CD14-positive monocyte (primary cell): ENCODE measurements around the gene OR13A1. TPM values are rescaled to one million over a fixed set of nuclear protein-coding genes. Genes with fewer than 3 reads are reported as not detected.

ENCODE experiments used
- DNase-seq, 3 donors: peaks; one replicate each; pipeline ENCODE4 v3.0.0-alpha.2; 2011 to 2022
- H2AFZ ChIP-seq: 2 replicates; pipeline ENCODE4 v1.6.0; 2012; ENCODE audit warnings: mild to moderate bottlenecking, low read depth, low read length, inconsistent platforms; ENCODE audit not compliant: insufficient read depth, poor library complexity, severe bottlenecking
- H3K27ac ChIP-seq, 2 donors: 1 replicate in 1 of 2; 2 replicates in 1 of 2; pipeline ENCODE4 v1.5.1; 2012 to 2013; ENCODE audit warnings: low read length in 2 of 2, control low read depth in 1 of 2, inconsistent platforms in 1 of 2, low read depth in 1 of 2, mild to moderate bottlenecking in 1 of 2
- H3K27me3 ChIP-seq, 2 donors: one replicate each; pipeline versions ENCODE4 v1.6.0 to v1.6.1; 2011 to 2013; ENCODE audit warnings: low read length in 2 of 2; ENCODE audit not compliant: control insufficient read depth in 2 of 2, insufficient read depth in 2 of 2
- H3K36me3 ChIP-seq, 2 donors: replicated peaks in 1 of 2; 1 replicate in 1 of 2; 2 replicates in 1 of 2; pipeline versions ENCODE4 v1.5.1 to v1.6.1; 2012 to 2013; ENCODE audit warnings: low read length in 2 of 2, control low read depth in 1 of 2, inconsistent platforms in 1 of 2, mild to moderate bottlenecking in 1 of 2; ENCODE audit not compliant: insufficient read depth in 2 of 2, control insufficient read depth in 1 of 2
- H3K4me1 ChIP-seq, 2 donors: 1 replicate in 1 of 2; 2 replicates in 1 of 2; pipeline versions ENCODE4 v1.5.1 to v1.6.1; 2012 to 2013; ENCODE audit warnings: low read length in 2 of 2, control low read depth in 1 of 2, inconsistent platforms in 1 of 2, mild to moderate bottlenecking in 1 of 2, moderate library complexity in 1 of 2; ENCODE audit not compliant: insufficient read depth in 2 of 2, control insufficient read depth in 1 of 2
- H3K4me2 ChIP-seq: replicated peaks from 2 replicates; pipeline ENCODE3; 2012; ENCODE audit warnings: low read length, moderate library complexity, mild to moderate bottlenecking; ENCODE audit not compliant: poor library complexity, severe bottlenecking; ENCODE audit errors: extremely low read depth
- H3K4me3 ChIP-seq, 3 experiments: fragments of 200-600 bp in 1 of 3; sonication (generic) in 1 of 3; replicated peaks in 1 of 3; 1 replicate in 2 of 3; 2 replicates in 1 of 3; pipeline ENCODE4 v1.5.1; 2011 to 2013; ENCODE audit warnings: low read length in 3 of 3, mild to moderate bottlenecking in 3 of 3, control low read depth in 2 of 3, low read depth in 2 of 3, inconsistent platforms in 1 of 3, moderate library complexity in 1 of 3
- H3K79me2 ChIP-seq: 2 replicates; pipeline ENCODE4 v1.6.0; 2012; ENCODE audit warnings: mild to moderate bottlenecking, control low read depth, inconsistent platforms, low read length, moderate library complexity; ENCODE audit not compliant: insufficient read depth
- H3K9ac ChIP-seq: 2 replicates; pipeline ENCODE4 v1.6.0; 2017; ENCODE audit warnings: low read length, mild to moderate bottlenecking; ENCODE audit not compliant: insufficient read depth, poor library complexity, severe bottlenecking
- H3K9me3 ChIP-seq, 2 donors: replicated peaks in 1 of 2; 1 replicate in 1 of 2; 2 replicates in 1 of 2; pipeline versions ENCODE4 v1.5.1 to v1.6.1; 2012 to 2013; ENCODE audit warnings: low read length in 2 of 2, control low read depth in 1 of 2; ENCODE audit not compliant: control insufficient read depth in 1 of 2, insufficient read depth in 1 of 2
- H4K20me1 ChIP-seq: 2 replicates; pipeline ENCODE4 v1.6.0; 2012; ENCODE audit warnings: mild to moderate bottlenecking, low read length, control low read depth, moderate library complexity; ENCODE audit not compliant: insufficient read depth
- H3K27ac Mint-ChIP-seq, 7 donors: one replicate each; pipeline ENCODE4 v1.8.0; 2020; ENCODE audit warnings: mild to moderate bottlenecking in 7 of 7, mixed read lengths in 7 of 7, moderate library complexity in 6 of 7, inconsistent platforms in 2 of 7
- H3K27me3 Mint-ChIP-seq, 3 donors: one replicate each; pipeline ENCODE4 v1.8.0; 2021 to 2022; ENCODE audit warnings: low read depth in 3 of 3, mild to moderate bottlenecking in 3 of 3, mixed read lengths in 3 of 3, moderate library complexity in 3 of 3, inconsistent platforms in 1 of 3
- H3K36me3 Mint-ChIP-seq, 2 donors: one replicate each; pipeline ENCODE4 v1.8.0; 2020; ENCODE audit warnings: mixed read lengths in 2 of 2, inconsistent platforms in 1 of 2, mild to moderate bottlenecking in 1 of 2
- H3K4me1 Mint-ChIP-seq: one replicate; pipeline ENCODE4 v1.8.0; 2020; ENCODE audit warnings: mild to moderate bottlenecking, mixed read lengths
- H3K4me3 Mint-ChIP-seq, 2 donors: one replicate each; pipeline ENCODE4 v1.8.0; 2020; ENCODE audit warnings: mild to moderate bottlenecking in 2 of 2, mixed read lengths in 2 of 2, moderate library complexity in 1 of 2
- H3K9me3 Mint-ChIP-seq, 7 donors: one replicate each; pipeline ENCODE4 v1.8.0; 2020 to 2022; ENCODE audit warnings: mixed read lengths in 7 of 7, mild to moderate bottlenecking in 6 of 7, moderate library complexity in 6 of 7, inconsistent platforms in 2 of 7
- CTCF ChIP-seq: fragments of 200-600 bp; IDR thresholded peaks from one replicate; pipeline ENCODE4 v1.8.0; 2022; ENCODE audit warnings: antibody characterized with exemption, mild to moderate bottlenecking
- WGBS: methylation state at CpG from one replicate; pipeline ENCODE4 v1.1.5; 2013; ENCODE audit warnings: missing lambda C conversion rate; ENCODE audit not compliant: insufficient coverage; 5-methylcytosine and 5-hydroxymethylcytosine counted together
- intact Hi-C, 2 donors: fragments of 100-400 bp; cut with micrococcal nuclease; formaldehyde crosslinking; loops; one replicate each; pipeline versions ENCODE4 v1.15.0 to v1.15.1; 2023
- polyA plus RNA-seq, 3 donors: library from polyadenylated mRNA; depleted of rRNA in 1 of 3; unstranded in 2 of 3; stranded (reverse) in 1 of 3; fragments of 300-500 nt in 2 of 3; fragments of >200 nt in 1 of 3; fragmentation: Illumina TruSeq in 2 of 3; gene quantifications; 1 replicate in 2 of 3; 2 replicates in 1 of 3; pipeline ENCODE4 v1.2.3, GENCODE V29; 2012 to 2021

OR13A1 gene
- polyA plus RNA-seq, 3 donors, result 0.08 to 0.14 TPM; not detected in 1

- Histone ChIP-seq H4K20me1 (no peaks in the 10 kb centered on the region), H3K27ac (no peak overlapping the region), H3K36me3 (no peaks in the 10 kb centered on the region), H3K9ac (no peak overlapping the region), H3K27me3 (no peaks in the 10 kb centered on the region), H3K4me2 (no peak overlapping the region), H3K79me2 (no peaks in the 10 kb centered on the region), H2AFZ (no peak overlapping the region), H3K4me3 (no peak overlapping the region), H3K4me1 (peaks cover 5 to 6% of the 10 kb centered on the region in 2 donors), H3K9me3 (no peaks in the 10 kb centered on the region)
- no peak for DNase-seq
- no peak overlapping the region for H3K27ac Mint-ChIP-seq
- TF ChIP-seq CTCF, result no peak
- peaks cover 0 to 1% (median 0%) of the 10 kb centered on the region in 7 donors for H3K9me3 Mint-ChIP-seq
- no peaks in the 10 kb centered on the region for H3K36me3 Mint-ChIP-seq
- H3K4me1 Mint-ChIP-seq, result peaks cover 8% of the 10 kb centered on the region
- no CpG with 5 or more reads among the region's 1 CpG for WGBS
- peaks cover 0 to 2% (median 0%) of the 10 kb centered on the region in 3 donors for H3K27me3 Mint-ChIP-seq
- intact Hi-C loops, result no loop called here
- no peak overlapping the region for H3K4me3 Mint-ChIP-seq
Measured at GRCh38 chr10:45255706-45256105, 59.7 kb downstream of the OR13A1 start.

- no peak overlapping the region for H3K4me3 Mint-ChIP-seq
- intact Hi-C loops, result loop anchor here in 1 of 2 donors (5.0 kb wide), 2 partner anchors 207 to 417 kb away; partner anchors contain the start of gene ZFAND4
- no peak overlapping the region for H3K27ac Mint-ChIP-seq
Measured at GRCh38 chr10:45254892-45255291, 60.5 kb downstream of the OR13A1 start.

More at GRCh38 chr10:45254892-45255291, 60.5 kb downstream of the OR13A1 start:
- H3K4me2 ChIP-seq, result no peak overlapping the region
- no peak for DNase-seq
- H3K36me3 Mint-ChIP-seq, result no peaks in the 10 kb centered on the region
- H3K9me3 Mint-ChIP-seq, result peaks cover 0 to 1% (median 0%) of the 10 kb centered on the region in 7 donors
- no peaks in the 10 kb centered on the region for H4K20me1 ChIP-seq
- H3K79me2 ChIP-seq, result no peaks in the 10 kb centered on the region
- no peak overlapping the region for H2AFZ ChIP-seq
- peaks cover 13% of the 10 kb centered on the region in 2 donors for H3K4me1 ChIP-seq
- TF ChIP-seq CTCF, result no peak
- H3K27me3 Mint-ChIP-seq, result peaks cover 0 to 2% (median 0%) of the 10 kb centered on the region in 3 donors
- H3K36me3 ChIP-seq, result no peaks in the 10 kb centered on the region
- H3K9me3 ChIP-seq, result no peaks in the 10 kb centered on the region
- H3K4me1 Mint-ChIP-seq, result peaks cover 16% of the 10 kb centered on the region
- no peaks in the 10 kb centered on the region for H3K27me3 ChIP-seq
- no peak overlapping the region for H3K9ac ChIP-seq
- H3K4me3 ChIP-seq, result no peak overlapping the region
- H3K27ac ChIP-seq, result no peak overlapping the region
